ENCODE measurements around the gene MAGI2. TPM values are rescaled to one million over a fixed set of nuclear protein-coding genes. Genes with fewer than 3 reads are reported as not detected.

The MAGI2 gene
- total RNA-seq, 1 experiment from 2014 or later: 0.22 TPM

DNA sequence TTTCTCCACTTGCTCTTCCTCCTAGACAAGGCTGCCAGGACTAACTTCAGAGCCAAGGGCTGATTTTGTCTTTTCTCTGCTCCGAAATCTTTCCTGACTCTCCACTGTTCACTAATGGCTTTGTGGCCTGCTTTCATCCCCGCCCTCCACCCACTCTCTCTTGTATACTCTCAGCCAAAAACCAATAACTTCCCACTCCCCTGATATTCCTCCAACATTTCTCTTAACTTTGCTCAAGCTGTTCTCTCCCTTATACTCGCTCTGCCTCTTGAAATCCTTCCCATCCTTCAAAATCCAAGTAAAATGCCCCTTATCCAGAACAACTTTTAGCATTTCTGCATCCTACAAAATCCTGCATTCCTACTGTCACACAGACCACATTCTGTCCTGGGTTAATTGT, 1440.1 kb downstream of the MAGI2 start:
- H3K9ac ChIP-seq (ENCODE audit: low read length): no peak overlapping the region
- ChIA-PET POLR2A (no interaction called here), RAD21 (ENCODE audit: low non-redundant PET in 1 of 2, low total read pairs in 2 of 2, uncharacterized antibody in 2 of 2, unreplicated experiment in 2 of 2) (no interaction called here), CTCF (no interaction called here)
- intact Hi-C loops (cut with micrococcal nuclease): no loop called here
- H3K9me2 ChIP-seq (ENCODE audit: insufficient read depth): no peaks in the 10 kb centered on the region
- no peaks in the 10 kb centered on the region for H4K20me1 ChIP-seq (ENCODE audit: insufficient read depth)
- no peaks in the 10 kb centered on the region for H3K9me3 ChIP-seq (ENCODE audit: control insufficient read depth in 1 of 2, insufficient read depth in 1 of 2, low read depth in 1 of 2, low read length in 2 of 2)
- H3K27ac ChIP-seq (ENCODE audit: low read depth, low read length): no peak overlapping the region
- DNase-seq (ENCODE audit: low read depth, low spot score) (no peak), ATAC-seq (no peak)
- no peak overlapping the region for H3K4me2 ChIP-seq (ENCODE audit: low read length)
- no peak overlapping the region for H3K4me3 ChIP-seq (replicated peaks in 1 of 2; ENCODE audit: low read depth in 1 of 2, low read length in 2 of 2)
- H2AFZ ChIP-seq (ENCODE audit: low read depth, low read length, poor library complexity, severe bottlenecking): no peak overlapping the region
- H3K4me1 ChIP-seq (ENCODE audit: control insufficient read depth in 1 of 2, insufficient read depth in 2 of 2, low read length in 2 of 2): no peaks in the 10 kb centered on the region; a peak in 1 of 4 replicates
- no TSS peak for BruUV-seq (replicated peaks)
- H3K79me2 ChIP-seq (ENCODE audit: insufficient read depth, low read length): no peaks in the 10 kb centered on the region
- TF ChIP-seq EZH2phosphoT487 (IDR thresholded peaks at IDR 0.05; ENCODE audit: borderline replicate concordance) (no peak), SIN3A (IDR thresholded peaks at IDR 0.05; ENCODE audit: low read depth) (no peak), POLR2A (IDR thresholded peaks at IDR 0.05; ENCODE audit: borderline replicate concordance, extremely low read depth, insufficient read depth, insufficient read length) (no peak), POLR2AphosphoS5 (IDR thresholded peaks at IDR 0.05; ENCODE audit: low read depth, low read length) (no peak), JUND (IDR thresholded peaks at IDR 0.05) (no peak), YY1 (IDR thresholded peaks at IDR 0.05; ENCODE audit: extremely low read depth, insufficient replicate concordance, low read depth, low read length) (no peak), ZNF274 (IDR thresholded peaks at IDR 0.05; ENCODE audit: low read depth, low read length) (no peak), SRF (IDR thresholded peaks at IDR 0.05; ENCODE audit: low read depth) (no peak), TCF7L2 (IDR thresholded peaks at IDR 0.05; ENCODE audit: borderline replicate concordance, extremely low read depth, insufficient read depth, insufficient read length) (no peak), SP1 (IDR thresholded peaks at IDR 0.05; ENCODE audit: low read depth) (no peak)
- TF ChIP-seq, protein P1, sequence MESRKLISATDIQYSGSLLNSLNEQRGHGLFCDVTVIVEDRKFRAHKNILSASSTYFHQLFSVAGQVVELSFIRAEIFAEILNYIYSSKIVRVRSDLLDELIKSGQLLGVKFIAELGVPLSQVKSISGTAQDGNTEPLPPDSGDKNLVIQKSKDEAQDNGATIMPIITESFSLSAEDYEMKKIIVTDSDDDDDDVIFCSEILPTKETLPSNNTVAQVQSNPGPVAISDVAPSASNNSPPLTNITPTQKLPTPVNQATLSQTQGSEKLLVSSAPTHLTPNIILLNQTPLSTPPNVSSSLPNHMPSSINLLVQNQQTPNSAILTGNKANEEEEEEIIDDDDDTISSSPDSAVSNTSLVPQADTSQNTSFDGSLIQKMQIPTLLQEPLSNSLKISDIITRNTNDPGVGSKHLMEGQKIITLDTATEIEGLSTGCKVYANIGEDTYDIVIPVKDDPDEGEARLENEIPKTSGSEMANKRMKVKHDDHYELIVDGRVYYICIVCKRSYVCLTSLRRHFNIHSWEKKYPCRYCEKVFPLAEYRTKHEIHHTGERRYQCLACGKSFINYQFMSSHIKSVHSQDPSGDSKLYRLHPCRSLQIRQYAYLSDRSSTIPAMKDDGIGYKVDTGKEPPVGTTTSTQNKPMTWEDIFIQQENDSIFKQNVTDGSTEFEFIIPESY (IDR thresholded peaks at IDR 0.05; ENCODE audit: extremely low read depth, insufficient replicate concordance, low read length): no peak
- TF ChIP-seq, protein P2, sequence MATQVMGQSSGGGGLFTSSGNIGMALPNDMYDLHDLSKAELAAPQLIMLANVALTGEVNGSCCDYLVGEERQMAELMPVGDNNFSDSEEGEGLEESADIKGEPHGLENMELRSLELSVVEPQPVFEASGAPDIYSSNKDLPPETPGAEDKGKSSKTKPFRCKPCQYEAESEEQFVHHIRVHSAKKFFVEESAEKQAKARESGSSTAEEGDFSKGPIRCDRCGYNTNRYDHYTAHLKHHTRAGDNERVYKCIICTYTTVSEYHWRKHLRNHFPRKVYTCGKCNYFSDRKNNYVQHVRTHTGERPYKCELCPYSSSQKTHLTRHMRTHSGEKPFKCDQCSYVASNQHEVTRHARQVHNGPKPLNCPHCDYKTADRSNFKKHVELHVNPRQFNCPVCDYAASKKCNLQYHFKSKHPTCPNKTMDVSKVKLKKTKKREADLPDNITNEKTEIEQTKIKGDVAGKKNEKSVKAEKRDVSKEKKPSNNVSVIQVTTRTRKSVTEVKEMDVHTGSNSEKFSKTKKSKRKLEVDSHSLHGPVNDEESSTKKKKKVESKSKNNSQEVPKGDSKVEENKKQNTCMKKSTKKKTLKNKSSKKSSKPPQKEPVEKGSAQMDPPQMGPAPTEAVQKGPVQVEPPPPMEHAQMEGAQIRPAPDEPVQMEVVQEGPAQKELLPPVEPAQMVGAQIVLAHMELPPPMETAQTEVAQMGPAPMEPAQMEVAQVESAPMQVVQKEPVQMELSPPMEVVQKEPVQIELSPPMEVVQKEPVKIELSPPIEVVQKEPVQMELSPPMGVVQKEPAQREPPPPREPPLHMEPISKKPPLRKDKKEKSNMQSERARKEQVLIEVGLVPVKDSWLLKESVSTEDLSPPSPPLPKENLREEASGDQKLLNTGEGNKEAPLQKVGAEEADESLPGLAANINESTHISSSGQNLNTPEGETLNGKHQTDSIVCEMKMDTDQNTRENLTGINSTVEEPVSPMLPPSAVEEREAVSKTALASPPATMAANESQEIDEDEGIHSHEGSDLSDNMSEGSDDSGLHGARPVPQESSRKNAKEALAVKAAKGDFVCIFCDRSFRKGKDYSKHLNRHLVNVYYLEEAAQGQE (IDR thresholded peaks at IDR 0.05; ENCODE audit: low read depth): no peak
- TF ChIP-seq, protein P3, sequence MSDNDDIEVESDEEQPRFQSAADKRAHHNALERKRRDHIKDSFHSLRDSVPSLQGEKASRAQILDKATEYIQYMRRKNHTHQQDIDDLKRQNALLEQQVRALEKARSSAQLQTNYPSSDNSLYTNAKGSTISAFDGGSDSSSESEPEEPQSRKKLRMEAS (IDR thresholded peaks at IDR 0.05): no peak
- H3K36me3 ChIP-seq (ENCODE audit: control insufficient read depth in 1 of 2, insufficient read depth in 2 of 2, low read length in 2 of 2): no peaks in the 10 kb centered on the region
- no peaks in the 10 kb centered on the region for H3K27me3 ChIP-seq (ENCODE audit: insufficient read depth, low read length)
